NCI-H187 treated with DMSO at 0.1 percent for 48 hours (cell line): ENCODE measurements around the gene DPYSL5.
"Not testable (repeated sequence)": the region's sequence is repeated elsewhere in the genome, so short reads cannot be mapped to it uniquely, and the experiment has no call there.

Experiments
- DNase-seq: peaks from one replicate; lab custom pipeline; 2025; lab: John Stamatoyannopoulos, UW

DPYSL5 gene, protein sequence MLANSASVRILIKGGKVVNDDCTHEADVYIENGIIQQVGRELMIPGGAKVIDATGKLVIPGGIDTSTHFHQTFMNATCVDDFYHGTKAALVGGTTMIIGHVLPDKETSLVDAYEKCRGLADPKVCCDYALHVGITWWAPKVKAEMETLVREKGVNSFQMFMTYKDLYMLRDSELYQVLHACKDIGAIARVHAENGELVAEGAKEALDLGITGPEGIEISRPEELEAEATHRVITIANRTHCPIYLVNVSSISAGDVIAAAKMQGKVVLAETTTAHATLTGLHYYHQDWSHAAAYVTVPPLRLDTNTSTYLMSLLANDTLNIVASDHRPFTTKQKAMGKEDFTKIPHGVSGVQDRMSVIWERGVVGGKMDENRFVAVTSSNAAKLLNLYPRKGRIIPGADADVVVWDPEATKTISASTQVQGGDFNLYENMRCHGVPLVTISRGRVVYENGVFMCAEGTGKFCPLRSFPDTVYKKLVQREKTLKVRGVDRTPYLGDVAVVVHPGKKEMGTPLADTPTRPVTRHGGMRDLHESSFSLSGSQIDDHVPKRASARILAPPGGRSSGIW

DNA sequence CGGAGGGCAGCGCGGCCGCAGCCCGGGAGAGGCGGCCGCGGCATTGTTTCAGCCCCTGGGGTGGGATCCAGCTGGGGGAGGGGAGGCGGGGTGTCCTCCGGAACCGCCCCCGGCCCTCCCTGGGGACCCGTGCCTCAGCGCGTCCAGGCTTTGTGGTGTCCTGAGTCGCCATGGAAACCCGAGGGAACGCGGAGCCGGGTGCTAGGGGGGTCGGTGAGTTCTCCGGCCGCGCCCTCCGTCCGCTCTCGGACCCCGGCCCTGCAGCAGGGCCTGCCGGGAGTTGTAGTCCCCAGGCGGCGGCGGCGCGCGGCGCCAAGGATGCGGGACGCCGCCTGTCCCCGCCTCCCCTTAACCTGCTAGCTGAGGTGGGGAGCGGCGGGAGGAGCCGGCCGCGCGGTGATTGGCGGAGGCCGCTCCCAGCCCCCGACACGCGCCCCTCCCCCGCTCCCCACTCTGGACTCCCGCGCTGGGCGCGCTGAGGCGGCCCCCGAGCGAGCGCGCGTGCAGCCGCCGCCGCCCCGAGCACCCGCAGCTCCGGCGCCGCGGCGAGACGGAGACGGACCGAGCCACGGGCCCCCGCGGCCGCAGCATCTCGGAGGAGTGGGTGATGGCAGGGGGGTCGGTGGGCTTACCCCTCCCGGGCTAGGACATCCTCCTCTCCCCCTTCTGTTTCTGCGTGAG, at the start of gene DPYSL5:
TSS of gene DPYSL5 (plus strand) at position 478 of the 681 bp plus-strand sequence. CDS start 50,368 bp downstream, outside the sequence.
- DNase-seq = peak; percentile 41

DNA sequence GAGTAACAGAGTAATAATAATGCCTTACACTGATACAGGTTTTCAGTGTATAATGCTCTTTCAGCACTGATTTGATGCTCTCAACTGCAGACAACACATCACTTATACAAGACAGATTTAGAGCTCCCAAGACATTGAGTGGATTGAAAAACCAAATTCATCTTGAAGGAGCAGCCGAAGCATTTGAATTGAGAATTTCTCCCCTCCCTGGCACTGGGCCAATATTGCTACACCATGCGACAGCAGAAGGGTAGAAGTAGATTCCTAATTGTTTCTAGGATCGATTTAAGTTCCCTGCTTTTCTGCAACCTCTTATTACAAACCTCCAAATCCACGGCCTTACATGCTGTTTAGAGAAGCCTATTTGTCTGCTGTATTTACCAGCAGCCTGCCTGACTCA, 46.6 kb upstream of the DPYSL5 start:
- DNase-seq = no peak

DNA sequence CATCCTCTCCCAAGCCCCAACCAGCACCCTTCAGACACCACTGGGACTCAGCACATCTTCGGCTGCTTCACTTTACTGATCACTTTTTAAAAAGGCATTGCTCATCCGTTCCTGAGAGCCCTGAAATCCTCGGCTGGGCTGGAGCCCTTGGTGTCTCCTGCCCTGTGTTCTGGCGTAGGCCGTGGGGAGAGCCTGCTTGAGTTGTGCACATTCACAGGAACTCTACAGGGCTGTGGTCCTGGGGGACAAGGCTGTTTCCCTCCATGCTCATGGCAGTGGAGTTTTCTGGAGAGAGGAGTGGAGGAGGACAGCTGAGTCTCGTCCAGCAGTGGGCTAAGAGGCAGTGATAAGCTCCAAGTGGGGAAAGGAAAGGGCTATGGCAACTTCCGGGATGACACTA, 46.1 kb upstream of the DPYSL5 start:
- DNase-seq = no peak

DNA sequence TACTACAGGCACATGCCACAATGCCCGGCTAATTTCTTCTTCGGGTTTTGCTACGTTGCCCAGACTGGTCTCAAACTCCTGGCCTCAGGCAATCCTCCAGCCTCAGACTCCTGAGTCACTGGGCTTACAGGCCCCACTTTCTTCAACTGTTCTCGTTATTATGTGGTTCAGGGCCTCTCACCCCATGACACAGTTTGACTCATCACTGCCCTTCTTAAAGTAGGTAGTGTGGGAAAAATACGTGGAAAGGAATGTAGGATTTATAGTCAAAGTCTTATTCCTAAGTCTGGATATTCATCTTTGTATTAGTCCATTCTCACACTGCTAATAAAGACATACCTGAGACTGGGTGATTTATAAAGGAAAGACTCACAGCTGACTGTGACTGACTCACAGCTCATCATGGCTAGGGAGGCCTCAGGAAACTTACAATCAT, 42.7 kb upstream of the DPYSL5 start:
- DNase-seq = no peak

DNA sequence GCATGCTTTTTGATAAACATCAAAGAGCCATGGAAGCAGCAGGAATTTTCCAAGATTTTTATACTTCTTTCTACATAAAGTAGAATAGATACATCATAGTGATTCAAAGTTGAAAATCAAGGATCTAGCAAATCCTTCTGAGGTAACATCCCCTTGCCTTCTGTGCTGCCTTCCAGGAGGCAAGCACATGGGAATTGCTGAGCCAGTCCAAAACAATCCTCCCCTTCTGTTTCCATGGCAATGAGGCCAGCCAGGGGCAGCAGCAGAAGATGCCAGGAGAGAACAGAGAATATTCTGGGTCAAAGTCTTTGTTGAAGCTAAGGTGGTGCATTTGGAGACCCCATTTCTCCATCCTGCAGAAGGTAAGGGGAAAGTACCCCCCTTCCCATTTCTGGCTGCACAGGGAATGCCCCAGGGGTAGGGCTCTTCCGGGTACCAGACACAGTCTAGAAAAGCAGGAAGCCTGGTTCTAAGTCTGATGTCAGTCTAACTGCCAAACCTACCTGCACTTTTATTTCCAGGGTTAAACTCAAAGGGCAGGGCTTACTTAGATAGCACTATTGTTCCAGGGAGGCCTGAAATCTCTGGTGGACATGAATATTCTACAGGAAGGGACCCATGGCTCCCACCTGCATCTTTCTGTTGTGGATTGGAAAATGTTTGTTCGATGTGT, 40.0 kb upstream of the DPYSL5 start:
- no peak for DNase-seq

DNA sequence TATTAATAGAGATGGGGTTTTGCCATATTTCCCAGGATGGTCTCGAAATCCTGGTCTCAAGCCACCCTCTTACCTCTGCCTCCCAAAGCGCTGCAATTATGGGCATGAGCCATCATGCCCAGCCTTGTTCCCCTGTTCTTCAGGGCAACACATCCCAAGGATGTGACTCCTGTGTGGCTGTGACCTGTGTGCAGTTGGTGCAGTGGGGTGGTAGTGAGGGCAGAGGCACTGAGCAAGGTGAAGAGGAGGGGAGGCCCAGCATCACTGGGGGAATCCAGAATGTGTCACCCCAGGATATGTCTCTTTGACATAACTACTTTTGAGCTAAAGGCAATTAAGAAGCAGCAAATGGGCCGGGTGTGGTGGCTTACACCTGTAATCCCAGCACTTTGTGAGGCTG, 38.7 kb upstream of the DPYSL5 start:
- no peak for DNase-seq

DNA sequence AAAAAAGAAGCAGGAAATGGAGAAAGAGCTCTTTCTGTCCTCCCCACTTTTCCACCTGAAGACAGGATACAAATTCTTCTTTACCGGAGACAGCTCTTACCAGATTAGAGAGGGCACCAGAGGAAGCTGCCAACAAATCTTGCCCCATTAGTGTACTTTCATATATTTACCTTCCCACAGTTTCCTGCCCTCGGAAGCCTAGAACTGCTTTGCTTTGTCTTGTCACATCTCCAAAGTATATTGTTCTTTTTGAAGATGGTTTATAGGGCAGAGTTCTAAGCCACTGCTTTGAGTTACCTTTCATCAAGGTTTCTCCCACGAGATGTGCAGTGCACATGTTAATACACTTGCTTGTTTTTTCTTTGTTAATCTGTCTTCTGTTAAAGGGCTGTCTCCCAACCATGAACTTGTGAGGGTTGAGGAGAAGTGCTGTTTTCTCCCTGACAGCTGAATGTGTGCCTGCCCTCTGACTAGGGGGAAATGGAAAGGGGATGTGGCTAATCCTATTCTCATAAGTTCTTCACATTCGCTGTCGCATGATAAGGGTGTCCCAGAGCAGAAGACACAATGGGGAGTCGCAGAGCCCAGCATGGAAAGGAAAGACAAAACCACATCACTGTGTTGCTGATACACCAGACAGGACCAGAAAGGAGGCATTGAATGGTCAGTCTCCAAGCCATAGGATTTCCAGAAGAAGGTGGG, 37.9 kb upstream of the DPYSL5 start:
- no peak for DNase-seq

DNA sequence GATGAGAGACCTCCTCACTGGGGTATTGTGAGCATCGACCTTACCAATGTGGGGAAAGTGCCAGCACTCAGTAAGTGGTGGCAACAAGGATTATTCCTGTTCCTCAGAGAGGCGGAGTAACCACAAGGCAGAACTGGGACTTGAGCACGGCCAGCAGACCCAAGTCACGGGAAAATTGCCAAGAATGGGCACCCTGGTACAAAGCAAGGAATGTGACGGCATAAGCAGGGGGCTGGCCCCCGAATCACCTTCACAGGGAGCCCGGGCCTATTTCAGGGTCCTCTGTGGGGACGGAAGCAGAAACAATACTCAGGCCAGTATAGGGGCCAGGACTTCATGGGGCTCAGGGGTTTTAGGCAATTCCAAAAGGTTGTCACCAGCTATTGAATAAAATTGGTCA, 36.7 kb upstream of the DPYSL5 start:
- no peak for DNase-seq

DNA sequence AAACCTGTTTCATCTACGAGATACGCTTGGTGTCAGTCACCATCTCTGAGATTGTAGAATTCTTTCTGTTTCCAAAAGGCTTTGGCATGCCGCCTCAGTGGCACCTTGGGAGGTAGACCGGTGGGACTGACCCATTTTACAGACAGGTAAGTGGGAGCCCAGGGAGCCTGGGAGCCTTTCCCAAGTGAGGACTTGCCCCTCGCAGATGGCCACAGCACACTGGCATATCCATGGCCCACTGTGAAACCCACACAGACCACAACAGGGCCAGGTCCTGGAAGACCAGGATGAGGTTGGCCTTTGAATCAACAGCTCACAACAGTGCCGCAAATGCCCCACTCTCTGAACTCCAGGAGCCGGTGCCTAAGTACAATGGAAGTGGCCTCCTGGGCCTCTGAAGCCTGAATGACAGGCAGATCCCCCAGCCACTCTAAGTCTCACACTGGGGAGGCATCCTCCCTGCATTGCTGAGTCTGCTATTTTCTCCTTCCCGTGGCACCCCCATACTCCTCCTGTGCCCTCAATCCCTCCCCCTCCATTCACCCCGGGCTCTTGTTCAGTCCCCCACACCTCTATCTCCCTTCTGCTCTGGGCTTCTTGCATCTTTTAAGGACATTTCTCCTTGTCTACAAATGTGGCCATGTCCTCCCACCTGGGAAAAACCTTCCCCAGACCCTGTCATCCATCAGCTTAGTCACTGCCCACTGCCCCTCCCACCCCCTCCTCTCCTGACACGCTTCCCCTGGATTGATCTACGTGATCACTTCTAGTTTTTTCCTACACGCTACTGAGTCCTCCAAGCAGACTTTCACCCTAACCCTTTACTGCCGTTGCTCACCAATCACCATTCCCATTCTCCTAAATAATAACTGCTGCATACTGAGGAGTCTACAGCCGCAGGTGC, 35.9 kb upstream of the DPYSL5 start:
- no peak for DNase-seq

DNA sequence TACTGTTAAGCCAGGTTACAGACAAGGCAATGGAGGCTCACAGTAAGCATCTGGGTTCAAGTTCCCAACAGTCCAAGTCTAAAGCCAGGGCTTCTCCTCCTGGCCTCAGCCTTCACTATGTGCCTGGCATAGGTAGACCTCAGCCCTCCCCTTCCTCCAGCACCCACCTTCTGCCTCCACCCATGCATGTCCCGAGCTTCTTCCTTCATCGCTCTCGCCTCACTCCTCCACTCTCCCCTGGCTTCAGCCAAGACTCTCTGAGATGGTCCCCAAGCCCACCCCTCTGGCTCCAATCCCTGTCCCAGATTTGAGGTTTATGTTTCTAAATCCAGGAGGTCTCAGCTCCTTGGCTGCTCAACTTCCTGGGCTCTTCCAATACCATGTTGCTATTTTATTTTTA, 35.2 kb upstream of the DPYSL5 start:
- DNase-seq = no peak

DNA sequence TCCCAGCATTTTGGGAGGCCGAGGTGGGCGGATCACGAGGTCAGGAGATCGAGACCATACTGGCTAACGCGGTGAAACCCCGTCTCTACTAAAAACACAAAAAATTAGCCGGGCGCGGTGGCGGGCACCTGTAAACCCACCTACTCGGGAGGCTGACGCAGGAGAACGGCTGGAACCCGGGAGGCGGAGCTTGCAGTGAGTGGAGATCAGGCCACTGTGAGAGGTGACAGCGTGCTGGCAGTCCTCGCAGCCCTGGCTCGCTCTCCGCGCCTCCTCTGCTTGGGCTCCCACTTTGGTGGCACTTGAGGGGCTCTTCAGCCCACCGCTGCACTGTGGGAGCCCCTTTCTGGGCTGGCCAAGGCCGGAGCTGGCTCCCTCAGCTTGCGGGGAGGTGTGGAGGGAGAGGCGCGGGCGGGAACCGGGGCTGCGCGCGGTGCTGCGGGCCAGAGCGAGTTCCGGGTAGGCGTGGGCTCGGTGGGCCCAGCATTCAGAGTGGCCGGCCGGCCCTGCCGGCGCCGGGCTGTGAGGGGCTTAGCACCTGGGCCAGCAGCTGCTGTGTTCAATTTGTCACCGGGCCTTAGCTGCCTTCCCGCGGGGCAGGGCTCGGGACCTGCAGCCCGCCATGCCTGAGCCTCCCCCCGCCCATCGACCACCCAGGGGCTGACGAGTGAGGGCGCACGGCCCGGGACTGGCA, 33.7 kb upstream of the DPYSL5 start:
- DNase-seq = not testable (repeated sequence)

DNA sequence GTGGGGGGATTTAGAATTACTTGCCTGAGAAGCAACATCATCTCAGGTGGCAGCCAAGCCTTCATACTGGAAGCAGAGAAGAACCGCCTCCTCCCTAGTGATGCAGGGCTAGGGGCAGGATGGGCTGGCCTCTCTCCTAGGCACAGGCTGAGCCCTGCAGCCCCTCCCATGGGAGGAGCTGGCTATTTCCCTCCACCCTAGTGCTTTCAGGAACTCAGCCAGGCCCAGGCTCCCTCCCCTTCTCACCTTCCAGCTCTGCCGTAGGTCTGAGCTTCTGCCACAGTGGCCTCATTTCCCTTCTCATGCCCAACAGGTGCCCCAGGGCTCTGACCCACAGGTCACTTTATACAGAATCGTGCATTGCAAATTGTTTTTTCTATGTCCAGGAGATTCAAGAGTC, 31.0 kb upstream of the DPYSL5 start:
- no peak for DNase-seq

DNA sequence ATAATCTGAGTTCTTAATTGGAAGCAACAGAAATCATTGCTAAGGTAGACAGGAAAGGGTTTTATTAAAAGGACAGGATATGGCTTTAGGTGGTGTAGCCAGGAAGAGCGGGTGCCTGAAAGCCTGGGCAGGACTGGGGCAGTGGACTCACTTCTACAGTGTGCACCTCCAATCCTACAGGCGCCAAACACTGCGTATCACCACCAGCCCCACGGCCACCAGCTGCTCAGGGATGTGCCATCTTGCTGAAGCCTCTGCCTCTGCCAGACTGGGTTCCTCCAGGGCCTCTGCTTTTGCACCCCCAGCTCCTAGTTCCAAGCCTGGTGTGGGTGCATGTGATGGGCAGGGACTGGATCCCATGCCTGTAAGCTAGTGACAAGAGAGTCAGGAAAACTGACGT, 29.7 kb upstream of the DPYSL5 start:
- DNase-seq = no peak

DNA sequence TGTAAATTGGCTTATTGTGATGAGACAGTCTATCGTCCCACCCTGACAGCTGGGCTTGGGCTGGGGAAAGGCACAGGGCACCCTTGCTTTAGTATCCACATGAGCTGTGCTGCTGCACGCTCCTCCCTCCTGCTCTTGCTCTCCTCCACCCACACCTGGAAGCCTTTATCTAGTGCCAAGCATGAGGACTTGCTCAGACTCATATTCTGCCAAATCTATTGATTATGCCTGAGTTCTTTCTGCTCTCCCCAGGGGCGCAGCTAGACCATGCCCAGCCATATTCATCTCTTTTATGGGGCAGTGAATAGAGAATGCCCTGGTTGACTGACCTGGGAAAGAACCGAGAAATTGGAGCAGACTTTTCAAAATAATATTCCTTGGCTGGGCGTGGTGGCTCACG, 29.0 kb upstream of the DPYSL5 start:
- no peak for DNase-seq

DNA sequence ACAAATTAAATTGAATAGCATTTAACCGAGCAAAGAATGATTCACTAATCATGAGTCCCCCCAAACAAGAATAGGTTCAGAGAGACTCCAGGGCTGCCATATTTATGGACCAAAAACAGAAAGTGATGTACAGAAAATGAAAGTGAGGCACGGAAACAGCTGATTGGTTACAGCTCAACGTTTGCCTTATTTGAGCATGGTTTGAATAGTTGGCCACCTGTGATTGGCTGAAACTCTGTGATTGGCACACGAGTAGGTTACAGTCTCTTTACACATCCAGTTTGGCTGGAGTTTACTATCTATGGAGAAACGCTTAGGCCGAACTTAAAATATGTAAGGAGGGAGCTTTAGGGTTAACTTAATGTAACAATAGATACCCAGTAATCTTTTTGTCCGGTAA, 27.0 kb upstream of the DPYSL5 start:
- DNase-seq = no peak

DNA sequence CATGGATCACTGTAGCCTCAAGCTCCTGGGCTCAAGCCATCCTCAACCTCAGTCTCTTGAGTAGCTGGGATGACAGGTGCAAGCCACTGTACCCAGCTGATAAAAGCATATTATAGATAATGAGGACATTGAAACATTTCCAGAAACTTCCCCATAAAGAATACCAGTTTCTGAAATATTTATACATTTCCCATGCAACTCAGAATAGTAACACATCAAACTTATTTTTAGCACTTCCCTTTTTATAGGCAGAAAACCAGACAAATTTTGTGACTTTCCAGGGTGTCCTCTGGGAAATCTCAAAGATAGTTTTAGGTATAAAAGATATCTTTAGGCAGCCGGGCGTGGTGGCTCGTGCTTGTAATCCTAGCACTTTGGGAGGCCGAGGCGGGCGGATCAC, 25.1 kb upstream of the DPYSL5 start:
- DNase-seq = no peak

DNA sequence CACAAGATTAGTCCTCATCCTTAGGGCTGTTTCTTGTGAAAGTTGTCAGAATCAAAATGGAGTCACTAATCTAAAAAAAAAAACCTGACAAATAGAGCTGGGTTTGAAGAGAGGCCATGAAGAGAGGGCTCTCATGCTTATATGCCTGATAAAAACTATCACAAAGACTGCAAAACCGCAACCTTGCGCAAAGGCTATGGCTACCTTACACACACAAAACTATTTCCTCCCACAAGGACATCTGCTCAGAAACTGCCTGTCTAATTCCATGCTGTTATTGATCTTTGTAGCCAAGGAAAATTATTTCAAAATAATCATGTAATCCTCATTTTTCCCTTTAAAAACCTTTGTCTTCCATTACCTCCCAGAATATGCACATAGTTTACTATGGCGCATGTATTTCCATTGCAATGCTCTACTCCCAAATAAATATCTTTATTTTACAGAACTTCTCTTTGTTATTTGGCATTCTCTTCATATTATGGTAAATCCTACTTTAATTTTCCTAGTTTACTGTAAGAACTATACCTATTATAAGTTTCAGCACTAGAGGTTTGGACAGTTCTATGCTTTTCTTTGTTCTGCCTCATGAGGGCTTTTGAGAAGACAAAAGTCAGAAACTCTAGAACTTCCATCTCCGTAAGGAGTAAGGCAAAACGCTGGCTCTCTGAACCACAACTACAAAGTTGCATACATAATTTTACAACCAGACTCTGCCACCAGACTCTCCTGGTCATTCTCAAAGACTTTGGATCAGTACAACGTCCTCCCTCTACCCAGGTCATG, 9.6 kb upstream of the DPYSL5 start:
- DNase-seq = no peak

DNA sequence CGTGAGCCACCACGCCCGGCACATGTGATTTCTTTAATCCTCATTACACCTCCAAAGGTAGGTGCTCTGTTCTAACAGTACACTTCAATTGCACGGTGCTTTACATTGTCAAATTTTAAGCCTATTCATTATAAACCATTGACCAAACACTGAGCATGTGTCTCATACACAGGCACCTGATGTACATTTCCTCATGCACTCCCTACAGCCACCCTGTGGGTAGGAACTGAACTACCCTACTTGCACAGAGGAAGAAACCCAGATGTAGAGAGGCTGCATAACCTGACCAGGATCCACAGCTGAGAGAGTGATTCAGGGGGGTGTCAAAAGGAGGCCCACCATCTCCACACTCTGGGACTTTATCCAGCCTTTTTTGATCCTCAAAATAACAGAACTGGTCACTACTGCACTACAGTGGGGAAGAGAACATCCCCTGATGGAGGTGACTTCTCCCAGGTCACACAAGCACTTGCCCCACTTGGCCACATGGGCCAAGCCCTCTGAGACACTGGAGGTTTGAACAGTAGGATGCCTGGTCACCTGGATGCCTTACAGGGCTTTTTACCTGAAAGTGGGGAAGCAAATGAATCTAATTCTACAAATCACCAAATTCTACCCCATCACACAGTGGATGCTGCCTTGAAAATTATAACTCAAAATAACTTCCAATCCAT, 6.9 kb upstream of the DPYSL5 start:
- DNase-seq = no peak

DNA sequence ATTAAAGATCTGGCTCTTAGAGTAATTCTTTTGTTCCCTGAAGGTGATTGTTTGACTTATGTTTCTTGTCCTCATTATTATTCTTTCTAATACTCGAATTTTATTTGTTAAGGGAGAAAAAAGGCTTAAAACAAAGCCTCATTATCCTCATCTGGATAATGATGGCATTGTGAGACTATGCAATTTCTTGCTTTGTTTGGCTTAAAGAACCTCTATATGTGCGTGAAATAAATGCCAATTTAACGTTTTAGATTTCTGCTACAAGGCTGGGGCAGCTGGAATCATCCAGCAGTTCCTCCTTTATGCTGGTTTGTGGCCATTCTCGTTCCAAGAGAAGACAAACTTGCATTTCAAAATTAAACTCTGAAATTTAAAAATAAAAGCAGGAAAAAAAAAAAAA, 4.9 kb upstream of the DPYSL5 start:
- no peak for DNase-seq
